Adipocyte (in vitro differentiated cells): ENCODE results near the gene GPRIN2.
"Not testable (repeated sequence)": the region's sequence is repeated elsewhere in the genome, so short reads cannot be mapped to it uniquely, and the experiment has no call there.

Experiments
- DNase-seq: peaks from one replicate; pipeline ENCODE4 v3.0.0-alpha.2; 2015; ENCODE audit warnings: low read depth
- H3K27me3 ChIP-seq: replicated peaks from 2 replicates; pipeline ENCODE4 v1.7.0; 2013; ENCODE audit warnings: mild to moderate bottlenecking, low read length, moderate library complexity; ENCODE audit not compliant: control insufficient read depth, insufficient read depth
- H3K36me3 ChIP-seq: 2 replicates; pipeline ENCODE4 v1.7.0; 2013; ENCODE audit warnings: low read length, mild to moderate bottlenecking, moderate library complexity; ENCODE audit not compliant: control insufficient read depth, insufficient read depth, severe bottlenecking
- H3K4me1 ChIP-seq: 2 replicates; pipeline ENCODE4 v1.7.0; 2013; ENCODE audit warnings: mild to moderate bottlenecking, low read length, moderate library complexity; ENCODE audit not compliant: control insufficient read depth, insufficient read depth
- H3K4me3 ChIP-seq: 2 replicates; pipeline ENCODE4 v1.7.0; 2013; ENCODE audit warnings: mild to moderate bottlenecking, low read length, moderate library complexity
- H3K9ac ChIP-seq: 2 replicates; pipeline ENCODE4 v1.7.0; 2013; ENCODE audit warnings: mild to moderate bottlenecking, low read length, moderate library complexity
- H3K9me3 ChIP-seq: 2 replicates; pipeline ENCODE4 v1.7.0; 2013; ENCODE audit warnings: mild to moderate bottlenecking, low read length, moderate library complexity; ENCODE audit not compliant: control insufficient read depth

The GPRIN2 gene

GRCh38 chr10:46565591-46566332 lies 9.3 kb upstream of the GPRIN2 start:
- not testable (repeated sequence) for H3K4me3 ChIP-seq, H3K36me3 ChIP-seq, H3K4me1 ChIP-seq, H3K9ac ChIP-seq, H3K9me3 ChIP-seq, H3K27me3 ChIP-seq
- peak; percentile 82 for DNase-seq

GRCh38 chr10:46560952-46561351 lies 4.5 kb upstream of the GPRIN2 start:
- Histone ChIP-seq H3K9me3 (peaks cover 3% of the 10 kb centered on the region), H3K4me1 (peaks cover 3% of the 10 kb centered on the region), H3K4me3 (no peak overlapping the region), H3K9ac (no peak overlapping the region), H3K27me3 (peaks cover 47% of the 10 kb centered on the region), H3K36me3 (no peaks in the 10 kb centered on the region)
- DNase-seq, result no peak

GRCh38 chr10:46560381-46560780 lies 3.9 kb upstream of the GPRIN2 start:
- Histone ChIP-seq H3K36me3 (no peaks in the 10 kb centered on the region), H3K4me3 (no peak overlapping the region), H3K9me3 (peaks cover 3% of the 10 kb centered on the region), H3K9ac (no peak overlapping the region), H3K27me3 (peaks cover 53% of the 10 kb centered on the region), H3K4me1 (peaks cover 3% of the 10 kb centered on the region)
- DNase-seq, result no peak

- DNase-seq, result no peak
- Histone ChIP-seq H3K4me3 (no peak overlapping the region), H3K36me3 (no peaks in the 10 kb centered on the region), H3K9me3 (peaks cover 3% of the 10 kb centered on the region), H3K4me1 (peaks cover 3% of the 10 kb centered on the region), H3K27me3 (peaks cover 62% of the 10 kb centered on the region), H3K9ac (no peak overlapping the region)
Observed at GRCh38 chr10:46559231-46559671, 2.8 kb upstream of the GPRIN2 start.

GRCh38 chr10:46558392-46559185 lies 2.1 kb upstream of the GPRIN2 start:
- Histone ChIP-seq H3K9ac (no peak overlapping the region), H3K4me3 (no peak overlapping the region), H3K27me3 (peaks cover 69% of the 10 kb centered on the region), H3K36me3 (no peaks in the 10 kb centered on the region), H3K4me1 (peaks cover 3% of the 10 kb centered on the region), H3K9me3 (peaks cover 3% of the 10 kb centered on the region)
- DNase-seq, result no peak

GRCh38 chr10:46558122-46558391 lies 1.6 kb upstream of the GPRIN2 start:
- peaks cover 3% of the 10 kb centered on the region for H3K9me3 ChIP-seq
- H3K4me3 ChIP-seq, result no peak overlapping the region
- peaks cover 74% of the 10 kb centered on the region for H3K27me3 ChIP-seq
- no peak for DNase-seq
- peaks cover 3% of the 10 kb centered on the region for H3K4me1 ChIP-seq
- H3K9ac ChIP-seq, result no peak overlapping the region
- no peaks in the 10 kb centered on the region for H3K36me3 ChIP-seq

- H3K9ac ChIP-seq, result no peak overlapping the region
- no peak overlapping the region for H3K4me3 ChIP-seq
- DNase-seq, result no peak
- no peaks in the 10 kb centered on the region for H3K36me3 ChIP-seq
- H3K9me3 ChIP-seq, result peaks cover 3% of the 10 kb centered on the region
- H3K27me3 ChIP-seq, result peaks cover 80% of the 10 kb centered on the region
- H3K4me1 ChIP-seq, result peaks cover 3% of the 10 kb centered on the region
Observed at GRCh38 chr10:46557319-46558121, 1.1 kb upstream of the GPRIN2 start.

GRCh38 chr10:46555713-46556514 lies 544 bp downstream of the GPRIN2 start:
- no peak for DNase-seq
- Histone ChIP-seq H3K9ac (no peak overlapping the region), H3K4me1 (peaks cover 3% of the 10 kb centered on the region), H3K27me3 (peaks cover 90% of the 10 kb centered on the region), H3K36me3 (no peaks in the 10 kb centered on the region), H3K9me3 (peaks cover 3% of the 10 kb centered on the region), H3K4me3 (peak overlapping the region; percentile 25)

GRCh38 chr10:46555366-46555712 lies 1.1 kb downstream of the GPRIN2 start:
- H3K4me3 ChIP-seq, result no peak overlapping the region
- H3K4me1 ChIP-seq, result peaks cover 3% of the 10 kb centered on the region
- no peak for DNase-seq
- no peaks in the 10 kb centered on the region for H3K36me3 ChIP-seq
- H3K9me3 ChIP-seq, result peaks cover 3% of the 10 kb centered on the region
- no peak overlapping the region for H3K9ac ChIP-seq
- H3K27me3 ChIP-seq, result peaks cover 90% of the 10 kb centered on the region

- H3K36me3 ChIP-seq, result no peaks in the 10 kb centered on the region
- no peak overlapping the region for H3K4me3 ChIP-seq
- H3K4me1 ChIP-seq, result peaks cover 3% of the 10 kb centered on the region
- no peak overlapping the region for H3K9ac ChIP-seq
- peaks cover 85% of the 10 kb centered on the region for H3K27me3 ChIP-seq
- no peak for DNase-seq
- H3K9me3 ChIP-seq, result peaks cover 1% of the 10 kb centered on the region
Observed at GRCh38 chr10:46554166-46554781, 2.2 kb downstream of the GPRIN2 start.
